ENCODE measurements around the gene ACOT7.

ACOT7 gene

GRCh38 chr1:6279613-6280383 lies 113.8 kb downstream of the ACOT7 start:
- no peaks in the 10 kb centered on the region for H3K79me2 ChIP-seq (ENCODE audit: insufficient read depth, low read length)
- no peak overlapping the region for H3K27ac ChIP-seq (ENCODE audit: low read depth, low read length, poor library complexity, severe bottlenecking)
- H3K9me2 ChIP-seq (ENCODE audit: low read depth, low read length) = no peaks in the 10 kb centered on the region
- no peaks in the 10 kb centered on the region for H3K36me3 ChIP-seq (ENCODE audit: insufficient read depth, low read length)
- H2AFZ ChIP-seq (ENCODE audit: low read length) = no peak overlapping the region
- H3K4me2 ChIP-seq (ENCODE audit: low read length) = no peak overlapping the region
- H3K9ac ChIP-seq (ENCODE audit: low read length) = no peak overlapping the region
- no peaks in the 10 kb centered on the region for H3K27me3 ChIP-seq (ENCODE audit: insufficient read depth, low read length)
- TF ChIP-seq EZH2 (IDR thresholded peaks at IDR 0.05; ENCODE audit: borderline replicate concordance, low read length) (no peak), CTCF (IDR thresholded peaks at IDR 0.05; ENCODE audit: low read length) (no peak)
- H3K4me1 ChIP-seq (ENCODE audit: insufficient read depth, low read length, severe bottlenecking) = no peaks in the 10 kb centered on the region
- no peaks in the 10 kb centered on the region for H3K9me3 ChIP-seq (ENCODE audit: low read length)
- H4K20me1 ChIP-seq (ENCODE audit: insufficient read depth, low read length) = no peaks in the 10 kb centered on the region
- H3F3A ChIP-seq (ENCODE audit: insufficient read depth, low read length) = no peaks in the 10 kb centered on the region
- H3K4me3 ChIP-seq (ENCODE audit: low read depth, low read length, poor library complexity, severe bottlenecking) = no peak overlapping the region

GRCh38 chr1:6279066-6279465 lies 114.5 kb downstream of the ACOT7 start:
- Histone ChIP-seq H3K9me3 (ENCODE audit: low read length) (no peaks in the 10 kb centered on the region), H2AFZ (ENCODE audit: low read length) (no peak overlapping the region), H3K9me2 (ENCODE audit: low read depth, low read length) (no peaks in the 10 kb centered on the region), H3K27ac (ENCODE audit: low read depth, low read length, poor library complexity, severe bottlenecking) (no peak overlapping the region), H3K79me2 (ENCODE audit: insufficient read depth, low read length) (no peaks in the 10 kb centered on the region), H3K4me2 (ENCODE audit: low read length) (no peak overlapping the region), H3K9ac (ENCODE audit: low read length) (no peak overlapping the region), H4K20me1 (ENCODE audit: insufficient read depth, low read length) (no peaks in the 10 kb centered on the region), H3K27me3 (ENCODE audit: insufficient read depth, low read length) (no peaks in the 10 kb centered on the region), H3K36me3 (ENCODE audit: insufficient read depth, low read length) (no peaks in the 10 kb centered on the region), H3K4me3 (ENCODE audit: low read depth, low read length, poor library complexity, severe bottlenecking) (no peak overlapping the region), H3F3A (ENCODE audit: insufficient read depth, low read length) (no peaks in the 10 kb centered on the region), H3K4me1 (ENCODE audit: insufficient read depth, low read length, severe bottlenecking) (no peaks in the 10 kb centered on the region)
- TF ChIP-seq EZH2 (IDR thresholded peaks at IDR 0.05; ENCODE audit: borderline replicate concordance, low read length) (no peak), CTCF (IDR thresholded peaks at IDR 0.05; ENCODE audit: low read length) (no peak)

DNA sequence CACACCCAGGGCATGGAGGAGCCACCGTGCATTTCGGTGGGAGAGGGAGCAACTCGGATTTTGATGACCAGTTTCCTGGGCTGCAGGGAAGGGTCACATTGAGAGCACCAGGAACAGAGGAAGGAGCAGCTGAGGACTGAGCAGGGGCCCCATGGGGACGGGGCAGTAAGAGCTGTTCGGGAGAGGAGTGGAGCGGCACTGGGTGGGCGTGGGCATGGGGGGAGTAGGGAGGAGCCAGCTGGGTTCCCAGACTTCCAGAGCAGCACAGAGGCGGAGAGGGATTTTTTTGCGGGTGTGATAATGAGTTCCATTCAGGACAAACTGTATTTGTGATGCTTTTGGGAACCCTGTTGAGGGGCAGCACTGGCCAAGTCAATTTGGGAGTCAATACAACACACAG lies 115.3 kb downstream of the ACOT7 start:
- Histone ChIP-seq H2AFZ (ENCODE audit: low read length) (no peak overlapping the region), H3K27ac (ENCODE audit: low read depth, low read length, poor library complexity, severe bottlenecking) (no peak overlapping the region), H4K20me1 (ENCODE audit: insufficient read depth, low read length) (no peaks in the 10 kb centered on the region), H3K27me3 (ENCODE audit: insufficient read depth, low read length) (no peaks in the 10 kb centered on the region), H3K9me3 (ENCODE audit: low read length) (no peaks in the 10 kb centered on the region), H3K79me2 (ENCODE audit: insufficient read depth, low read length) (no peaks in the 10 kb centered on the region), H3F3A (ENCODE audit: insufficient read depth, low read length) (no peaks in the 10 kb centered on the region), H3K36me3 (ENCODE audit: insufficient read depth, low read length) (no peaks in the 10 kb centered on the region), H3K9ac (ENCODE audit: low read length) (no peak overlapping the region), H3K9me2 (ENCODE audit: low read depth, low read length) (no peaks in the 10 kb centered on the region), H3K4me2 (ENCODE audit: low read length) (no peak overlapping the region), H3K4me3 (ENCODE audit: low read depth, low read length, poor library complexity, severe bottlenecking) (no peak overlapping the region), H3K4me1 (ENCODE audit: insufficient read depth, low read length, severe bottlenecking) (no peaks in the 10 kb centered on the region)
- no peak for TF ChIP-seq EZH2 (IDR thresholded peaks at IDR 0.05; ENCODE audit: borderline replicate concordance, low read length)
- TF ChIP-seq CTCF (IDR thresholded peaks at IDR 0.05; ENCODE audit: low read length) = no peak
